CD4-positive, alpha-beta T cell (primary cell): ENCODE results near the gene ARID1B. TPM values are rescaled to one million over a fixed set of nuclear protein-coding genes. Genes with fewer than 3 reads are reported as not detected.

Experiments
- ATAC-seq: fragments of 200-7000 bp; cut with Tn5 transposase; one replicate; pipeline ENCODE4 v1.10.0; 2022; ENCODE audit warnings: mild to moderate bottlenecking; ENCODE audit not compliant: poor library complexity
- CTCF ChIA-PET: fragments of 350-600 bp; sonication (Branson Sonifier 250); formaldehyde crosslinking; loops from one replicate; lab custom pipeline; 2021; ENCODE audit warnings: antibody characterized with exemption, inconsistent platforms; lab: Charles Lee
- POLR2A ChIA-PET: fragments of 350-600 bp; sonication (Branson Sonifier 250); formaldehyde crosslinking; loops from one replicate; lab custom pipeline; 2021; ENCODE audit warnings: antibody characterized with exemption, inconsistent platforms; lab: Charles Lee
- DNase-seq, 14 experiments: peaks; one replicate each; pipeline ENCODE4 v3.0.0-alpha.2; 2013 to 2020; ENCODE audit warnings: mixed read lengths in 2 of 14
- H3K27ac ChIP-seq, 2 donors: one replicate each; pipeline versions ENCODE4 v1.5.1 to v1.7.0; 2013; ENCODE audit warnings: low read length in 2 of 2, low read depth in 1 of 2, mild to moderate bottlenecking in 1 of 2
- H3K27me3 ChIP-seq, 2 experiments: 1 replicate in 1 of 2; 2 replicates in 1 of 2; pipeline versions ENCODE4 v1.6.1 to v1.7.0; 2013; ENCODE audit warnings: low read length in 2 of 2, control low read depth in 1 of 2, mild to moderate bottlenecking in 1 of 2, moderate library complexity in 1 of 2; ENCODE audit not compliant: insufficient read depth in 2 of 2, control insufficient read depth in 1 of 2
- H3K36me3 ChIP-seq: one replicate; pipeline ENCODE4 v1.6.1; 2013; ENCODE audit warnings: low read length, control low read depth; ENCODE audit not compliant: insufficient read depth
- H3K4me1 ChIP-seq: one replicate; pipeline ENCODE4 v1.6.1; 2013; ENCODE audit warnings: low read length, control low read depth; ENCODE audit not compliant: insufficient read depth
- H3K4me3 ChIP-seq: one replicate; pipeline ENCODE4 v1.5.1; 2013; ENCODE audit warnings: mild to moderate bottlenecking, low read length, moderate library complexity
- H3K9me3 ChIP-seq, 2 experiments: 1 replicate in 1 of 2; 2 replicates in 1 of 2; pipeline versions ENCODE4 v1.6.1 to v1.7.0; 2013; ENCODE audit warnings: low read length in 2 of 2, mild to moderate bottlenecking in 2 of 2, control low read depth in 1 of 2, moderate library complexity in 1 of 2; ENCODE audit not compliant: control insufficient read depth in 1 of 2, insufficient read depth in 1 of 2
- H3K27ac Mint-ChIP-seq: one replicate; pipeline ENCODE4 v1.8.0; 2020; ENCODE audit warnings: mixed read lengths
- H3K27me3 Mint-ChIP-seq: one replicate; pipeline ENCODE4 v1.8.0; 2021; ENCODE audit warnings: mixed read lengths
- H3K36me3 Mint-ChIP-seq: one replicate; pipeline ENCODE4 v1.8.0; 2021; ENCODE audit warnings: low read depth, mixed read lengths
- H3K4me1 Mint-ChIP-seq: one replicate; pipeline ENCODE4 v1.8.0; 2021; ENCODE audit warnings: low read depth, mixed read lengths
- H3K4me3 Mint-ChIP-seq: one replicate; pipeline ENCODE4 v1.8.0; 2020; ENCODE audit warnings: mild to moderate bottlenecking, mixed read lengths
- H3K9me3 Mint-ChIP-seq: one replicate; pipeline ENCODE4 v1.8.0; 2020; ENCODE audit warnings: mixed read lengths
- intact Hi-C, 2 experiments: fragments of 100-400 bp; cut with DNase I in 1 of 2; cut with micrococcal nuclease in 1 of 2; formaldehyde crosslinking; loops; one replicate each; pipeline versions ENCODE4 v1.15.1 to v1.9.0; 2023 to 2025; cut with DNase I, micrococcal nuclease
- total RNA-seq, 174 experiments: library from RNA in 2 of 174; stranded (reverse) in 2 of 174; gene quantifications; one replicate each; pipeline ENCODE4 v1.2.3 and lab custom pipeline; 2021 to 2026
- TF ChIP-seq, protein P1 (sequence below): fragments of 200-600 bp; IDR thresholded peaks from one replicate; pipeline ENCODE4 v1.8.0; 2022; ENCODE audit warnings: antibody characterized with exemption, mild to moderate bottlenecking

ARID1B gene
- total RNA-seq, 2 experiments from 2014 or later, result 120 to 125 TPM

GRCh38 chr6:156760377-156760776 lies 16.8 kb upstream of the ARID1B start:
- Mint-ChIP-seq H3K27ac (no peak overlapping the region), H3K4me1 (no peaks in the 10 kb centered on the region), H3K27me3 (peaks cover 10% of the 10 kb centered on the region), H3K9me3 (no peaks in the 10 kb centered on the region), H3K4me3 (no peak overlapping the region), H3K36me3 (no peaks in the 10 kb centered on the region)
- Histone ChIP-seq H3K4me1 (no peaks in the 10 kb centered on the region), H3K27me3 (peaks cover 0 to 5% of the 10 kb centered on the region in 2 experiments), H3K27ac (no peak overlapping the region), H3K9me3 (no peaks in the 10 kb centered on the region), H3K4me3 (no peak overlapping the region), H3K36me3 (no peaks in the 10 kb centered on the region)
- ATAC-seq (no peak), DNase-seq (no peak)
- POLR2A ChIA-PET, result no interaction called here
- TF ChIP-seq, protein P1, sequence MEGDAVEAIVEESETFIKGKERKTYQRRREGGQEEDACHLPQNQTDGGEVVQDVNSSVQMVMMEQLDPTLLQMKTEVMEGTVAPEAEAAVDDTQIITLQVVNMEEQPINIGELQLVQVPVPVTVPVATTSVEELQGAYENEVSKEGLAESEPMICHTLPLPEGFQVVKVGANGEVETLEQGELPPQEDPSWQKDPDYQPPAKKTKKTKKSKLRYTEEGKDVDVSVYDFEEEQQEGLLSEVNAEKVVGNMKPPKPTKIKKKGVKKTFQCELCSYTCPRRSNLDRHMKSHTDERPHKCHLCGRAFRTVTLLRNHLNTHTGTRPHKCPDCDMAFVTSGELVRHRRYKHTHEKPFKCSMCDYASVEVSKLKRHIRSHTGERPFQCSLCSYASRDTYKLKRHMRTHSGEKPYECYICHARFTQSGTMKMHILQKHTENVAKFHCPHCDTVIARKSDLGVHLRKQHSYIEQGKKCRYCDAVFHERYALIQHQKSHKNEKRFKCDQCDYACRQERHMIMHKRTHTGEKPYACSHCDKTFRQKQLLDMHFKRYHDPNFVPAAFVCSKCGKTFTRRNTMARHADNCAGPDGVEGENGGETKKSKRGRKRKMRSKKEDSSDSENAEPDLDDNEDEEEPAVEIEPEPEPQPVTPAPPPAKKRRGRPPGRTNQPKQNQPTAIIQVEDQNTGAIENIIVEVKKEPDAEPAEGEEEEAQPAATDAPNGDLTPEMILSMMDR, result no peak
- CTCF ChIA-PET, result no interaction called here
- intact Hi-C loops, result no loop called here

- Mint-ChIP-seq H3K27ac (no peak overlapping the region), H3K9me3 (no peaks in the 10 kb centered on the region), H3K4me1 (no peaks in the 10 kb centered on the region), H3K4me3 (no peak overlapping the region), H3K36me3 (no peaks in the 10 kb centered on the region), H3K27me3 (peaks cover 6% of the 10 kb centered on the region)
- no peaks in the 10 kb centered on the region for H3K9me3 ChIP-seq
- POLR2A ChIA-PET, result no interaction called here
- no peaks in the 10 kb centered on the region for H3K27me3 ChIP-seq
- H3K4me3 ChIP-seq, result no peak overlapping the region
- H3K27ac ChIP-seq, result no peak overlapping the region
- no peaks in the 10 kb centered on the region for H3K4me1 ChIP-seq
- no peaks in the 10 kb centered on the region for H3K36me3 ChIP-seq
- intact Hi-C loops, result no loop called here
- TF ChIP-seq, protein P1, result no peak
- DNase-seq (no peak), ATAC-seq (no peak)
- CTCF ChIA-PET, result no interaction called here
Measured at GRCh38 chr6:156762547-156762946, 14.6 kb upstream of the ARID1B start.

DNA sequence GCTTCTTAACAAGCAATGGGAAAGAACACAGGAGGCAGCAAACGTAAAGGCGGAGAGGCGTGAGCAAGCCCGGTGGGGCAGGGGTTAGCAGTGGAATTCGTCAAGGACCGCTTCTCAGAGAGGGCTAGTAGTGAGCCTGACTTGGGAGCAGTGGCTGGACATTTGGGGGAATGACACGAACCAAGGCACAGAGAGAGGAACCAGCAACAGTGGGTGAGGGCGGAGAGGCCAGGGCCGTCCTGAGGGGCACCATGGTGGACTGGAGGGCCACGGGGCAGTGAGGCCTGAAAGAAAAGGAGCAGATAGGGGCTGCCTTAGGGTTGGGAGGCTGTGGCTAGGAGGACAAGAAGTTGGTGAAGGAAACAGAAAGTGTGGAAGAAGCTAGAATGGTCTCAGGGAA lies 12.1 kb upstream of the ARID1B start:
- Mint-ChIP-seq H3K27ac (no peak overlapping the region), H3K4me1 (no peaks in the 10 kb centered on the region), H3K27me3 (no peaks in the 10 kb centered on the region), H3K4me3 (no peak overlapping the region), H3K9me3 (no peaks in the 10 kb centered on the region), H3K36me3 (no peaks in the 10 kb centered on the region)
- H3K4me3 ChIP-seq, result no peak overlapping the region
- no peak for DNase-seq
- POLR2A ChIA-PET, result interaction anchor here (0.7 kb wide), 1 partner anchor 15 kb away, joined by 3 read pairs; no protein-coding TSS in a partner anchor
- no peaks in the 10 kb centered on the region for H3K4me1 ChIP-seq
- CTCF ChIA-PET, result no interaction called here
- TF ChIP-seq, protein P1, result no peak
- H3K27ac ChIP-seq, result no peak overlapping the region
- no peak for ATAC-seq
- H3K9me3 ChIP-seq, result no peaks in the 10 kb centered on the region
- no peaks in the 10 kb centered on the region for H3K27me3 ChIP-seq
- H3K36me3 ChIP-seq, result no peaks in the 10 kb centered on the region
- intact Hi-C loops, result no loop called here
